ENCODE data around the gene ARFRP1.

Gene ARFRP1

GRCh38 chr20:63701329-63702035 is 6.3 kb downstream of the ARFRP1 start:
- no peak for DNase-seq

GRCh38 chr20:63701051-63701328 is 6.8 kb downstream of the ARFRP1 start:
- DNase-seq: no peak

- DNase-seq: no peak
These were observed 7.4 kb downstream of the ARFRP1 start for GRCh38 chr20:63700199-63701050.

GRCh38 chr20:63699466-63700198 is 8.1 kb downstream of the ARFRP1 start:
- no peak for DNase-seq

GRCh38 chr20:63698739-63699465 is 8.9 kb downstream of the ARFRP1 start:
- DNase-seq: no peak

GRCh38 chr20:63697868-63698545 is 9.8 kb downstream of the ARFRP1 start:
- no peak for DNase-seq

- DNase-seq: no peak
These were observed 10.4 kb downstream of the ARFRP1 start for GRCh38 chr20:63697357-63697867.

GRCh38 chr20:63696628-63697356 is 11.0 kb downstream of the ARFRP1 start, which contains the start of gene TNFRSF6B:
TNFRSF6B (plus strand) TSS chr20:63696652; CDS start chr20:63696768, 116 bp downstream.
- no peak for DNase-seq

GRCh38 chr20:63696306-63696627 is 11.5 kb downstream of the ARFRP1 start:
- peak; percentile 42 for DNase-seq

GRCh38 chr20:63695424-63696305 is 12.1 kb downstream of the ARFRP1 start:
- DNase-seq: no peak

GRCh38 chr20:63694584-63695423 is 13.0 kb downstream of the ARFRP1 start:
- DNase-seq: no peak

- DNase-seq: no peak
These were observed 13.8 kb downstream of the ARFRP1 start for GRCh38 chr20:63693733-63694583.

- DNase-seq: no peak
These were observed 14.6 kb downstream of the ARFRP1 start for GRCh38 chr20:63693083-63693732.

GRCh38 chr20:63692436-63693082 is 15.2 kb downstream of the ARFRP1 start:
- DNase-seq: peak; percentile 41

GRCh38 chr20:63691711-63692435 is 15.9 kb downstream of the ARFRP1 start:
- no peak for DNase-seq

GRCh38 chr20:63690898-63691710 is 16.7 kb downstream of the ARFRP1 start:
- DNase-seq: no peak
